ENCODE measurements around the gene DHCR7.

Gene DHCR7

DNA sequence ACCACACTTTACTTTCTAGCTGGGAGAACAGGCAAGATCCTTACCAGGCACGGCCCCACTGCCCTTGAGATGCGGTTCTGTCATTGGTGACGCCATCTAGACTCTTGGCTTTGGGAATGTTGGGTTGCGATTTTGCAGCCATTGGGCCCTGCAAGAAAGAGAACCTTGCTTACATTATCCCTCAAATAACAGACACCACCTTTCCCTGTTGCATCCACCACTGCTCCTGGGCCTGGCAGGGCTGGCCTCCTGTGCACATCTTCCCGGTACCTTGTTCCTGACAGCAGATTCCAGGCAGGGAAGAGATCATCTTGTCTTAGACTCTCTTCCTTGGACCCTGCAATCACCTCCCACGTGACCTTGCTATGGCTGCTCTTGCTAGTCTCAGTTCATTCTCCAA, 3.4 kb downstream of the DHCR7 start:
- H3K4me3 ChIP-seq (ENCODE audit: low read depth, low read length) = no peak overlapping the region
- TF ChIP-seq, protein P1, sequence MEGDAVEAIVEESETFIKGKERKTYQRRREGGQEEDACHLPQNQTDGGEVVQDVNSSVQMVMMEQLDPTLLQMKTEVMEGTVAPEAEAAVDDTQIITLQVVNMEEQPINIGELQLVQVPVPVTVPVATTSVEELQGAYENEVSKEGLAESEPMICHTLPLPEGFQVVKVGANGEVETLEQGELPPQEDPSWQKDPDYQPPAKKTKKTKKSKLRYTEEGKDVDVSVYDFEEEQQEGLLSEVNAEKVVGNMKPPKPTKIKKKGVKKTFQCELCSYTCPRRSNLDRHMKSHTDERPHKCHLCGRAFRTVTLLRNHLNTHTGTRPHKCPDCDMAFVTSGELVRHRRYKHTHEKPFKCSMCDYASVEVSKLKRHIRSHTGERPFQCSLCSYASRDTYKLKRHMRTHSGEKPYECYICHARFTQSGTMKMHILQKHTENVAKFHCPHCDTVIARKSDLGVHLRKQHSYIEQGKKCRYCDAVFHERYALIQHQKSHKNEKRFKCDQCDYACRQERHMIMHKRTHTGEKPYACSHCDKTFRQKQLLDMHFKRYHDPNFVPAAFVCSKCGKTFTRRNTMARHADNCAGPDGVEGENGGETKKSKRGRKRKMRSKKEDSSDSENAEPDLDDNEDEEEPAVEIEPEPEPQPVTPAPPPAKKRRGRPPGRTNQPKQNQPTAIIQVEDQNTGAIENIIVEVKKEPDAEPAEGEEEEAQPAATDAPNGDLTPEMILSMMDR (conservative IDR thresholded peaks at IDR 0.05; ENCODE audit: low read depth, low read length) = no peak
- DNase-seq (ENCODE audit: low read depth) = no peak

DNA sequence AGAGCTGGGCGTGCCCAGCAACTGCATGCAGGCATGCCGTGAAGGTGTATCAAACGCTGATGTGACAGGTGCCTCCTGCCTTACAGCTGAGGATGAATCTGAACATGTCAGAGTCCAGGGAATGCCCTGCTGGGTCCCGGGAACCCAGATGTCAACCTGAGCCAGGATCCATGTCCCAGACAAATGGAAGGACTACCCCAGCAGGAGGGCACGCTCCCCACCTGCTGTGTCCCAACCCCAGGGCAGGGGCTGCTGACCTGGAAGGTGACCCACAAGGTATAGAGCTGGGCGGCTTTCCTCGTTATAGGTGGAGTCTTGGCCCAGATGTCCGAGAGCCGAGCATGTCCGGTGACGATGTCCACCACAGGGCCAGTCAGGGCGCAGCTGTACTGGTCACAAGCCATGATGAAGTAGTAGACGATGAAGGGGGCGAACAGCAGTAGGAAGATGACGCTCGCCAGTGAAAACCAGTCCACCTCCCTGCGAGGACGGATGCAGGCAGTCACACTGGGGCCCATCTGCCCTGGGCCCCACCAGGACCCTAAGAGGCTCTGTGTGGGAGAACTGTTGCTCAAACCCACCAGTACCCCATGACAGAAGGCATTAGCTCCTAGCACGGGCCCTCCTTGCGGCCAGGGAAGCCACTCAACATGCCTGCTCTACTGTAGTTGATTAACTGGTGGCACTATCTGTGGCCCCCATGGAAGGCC, 4.3 kb downstream of the DHCR7 start:
- no peak overlapping the region for H3K4me3 ChIP-seq (ENCODE audit: low read depth, low read length)
- TF ChIP-seq, protein P1 (conservative IDR thresholded peaks at IDR 0.05; ENCODE audit: low read depth, low read length) = no peak
- no peak for DNase-seq (ENCODE audit: low read depth)

DNA sequence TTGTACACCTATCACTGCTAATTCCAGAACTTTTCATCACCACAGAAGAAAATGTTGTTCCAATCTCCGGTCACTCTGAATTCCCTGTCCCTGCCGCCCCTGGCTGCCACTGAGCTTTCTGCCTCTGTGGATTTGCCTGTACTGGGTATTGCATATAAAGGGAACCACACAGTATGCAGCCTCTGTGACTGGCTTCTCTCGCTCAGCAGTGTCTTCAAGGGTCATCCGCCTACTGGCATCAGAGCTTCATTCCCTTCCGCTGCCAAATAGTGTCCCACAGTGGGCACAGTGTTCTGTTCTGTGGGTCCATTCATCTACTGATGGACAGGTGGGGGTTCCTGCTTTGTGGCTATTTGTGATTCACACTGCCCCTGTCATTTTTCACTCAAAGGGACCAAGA, 5.3 kb downstream of the DHCR7 start:
- no peak overlapping the region for H3K4me3 ChIP-seq (ENCODE audit: low read depth, low read length)
- TF ChIP-seq, protein P1 (conservative IDR thresholded peaks at IDR 0.05; ENCODE audit: low read depth, low read length) = no peak
- no peak for DNase-seq (ENCODE audit: low read depth)

DNA sequence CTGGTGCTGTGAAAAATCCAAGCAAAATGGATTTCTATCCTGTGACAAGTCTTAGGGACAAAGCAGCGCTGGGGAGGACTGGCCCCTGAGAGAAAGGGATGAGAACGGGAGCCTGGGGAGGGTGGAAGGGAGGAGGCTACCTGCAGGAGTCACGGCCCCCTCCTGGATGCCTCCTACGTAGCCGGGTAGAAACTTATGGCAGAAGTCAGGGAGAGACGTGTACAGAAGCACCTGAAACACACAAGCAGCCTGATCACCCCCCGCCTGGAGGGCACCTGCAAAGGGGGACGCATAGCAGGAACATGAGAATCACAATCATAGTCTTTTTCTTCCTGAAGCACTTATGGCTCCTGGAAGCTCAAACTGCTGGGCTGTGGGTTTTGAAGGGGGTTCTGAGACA, 6.1 kb downstream of the DHCR7 start:
- no peak overlapping the region for H3K4me3 ChIP-seq (ENCODE audit: low read depth, low read length)
- TF ChIP-seq, protein P1 (conservative IDR thresholded peaks at IDR 0.05; ENCODE audit: low read depth, low read length) = no peak
- no peak for DNase-seq (ENCODE audit: low read depth)

DNA sequence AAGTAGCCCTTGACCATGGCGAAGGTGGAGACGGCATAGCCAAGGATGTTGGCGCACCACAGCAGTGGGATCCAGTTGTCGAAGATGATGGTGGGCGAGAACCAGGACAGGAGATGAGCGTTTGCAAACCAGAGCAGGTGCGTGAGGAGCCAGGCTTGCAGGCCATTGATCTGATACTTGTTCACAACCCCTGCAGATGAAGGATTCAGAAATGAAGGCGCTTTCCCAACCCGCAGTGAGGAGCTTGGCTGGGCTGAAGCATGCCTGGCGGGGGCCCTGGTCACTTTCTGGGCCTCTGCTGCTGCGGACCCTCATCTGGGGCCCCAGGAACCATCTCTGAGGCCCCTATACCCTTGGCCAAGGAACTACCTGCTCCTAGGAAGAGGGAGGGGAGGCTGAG, 6.9 kb downstream of the DHCR7 start:
- TF ChIP-seq, protein P1 (conservative IDR thresholded peaks at IDR 0.05; ENCODE audit: low read depth, low read length) = no peak
- no peak overlapping the region for H3K4me3 ChIP-seq (ENCODE audit: low read depth, low read length)
- no peak for DNase-seq (ENCODE audit: low read depth)

DNA sequence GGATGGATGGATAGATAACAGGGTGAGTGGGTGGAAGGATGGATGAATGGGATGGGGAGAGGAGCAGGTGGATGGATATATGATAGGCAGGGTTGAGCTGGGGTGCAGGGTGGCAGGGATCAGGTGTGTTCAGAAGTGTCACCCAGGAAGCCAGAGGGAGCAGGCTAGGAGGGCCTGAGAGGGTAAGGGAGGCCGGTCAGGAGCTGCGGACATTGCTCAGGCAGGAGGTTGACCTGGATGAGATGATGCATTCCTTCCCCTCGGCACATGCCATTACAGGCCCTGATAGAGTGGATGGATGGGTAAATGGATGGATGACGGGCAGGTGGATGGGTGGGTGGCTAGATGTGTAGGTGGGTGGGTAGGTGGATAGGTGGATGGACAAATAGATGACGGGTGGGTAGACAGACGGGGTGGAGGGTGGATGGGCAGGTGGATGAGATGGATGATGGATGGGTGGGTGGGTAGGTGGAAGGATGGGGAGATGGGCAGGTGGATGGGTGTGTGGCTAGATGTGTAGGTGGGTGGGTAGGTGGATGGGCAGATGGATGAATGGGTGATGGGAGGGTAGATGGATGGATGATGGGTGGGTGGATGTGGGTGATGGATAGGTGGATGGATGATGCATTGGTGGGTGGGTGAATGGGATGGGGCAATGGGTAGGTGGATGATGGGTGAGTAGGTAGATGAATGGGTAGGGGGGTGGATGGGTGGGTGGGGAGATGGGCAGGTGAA, 8.0 kb downstream of the DHCR7 start:
- TF ChIP-seq, protein P1 (conservative IDR thresholded peaks at IDR 0.05; ENCODE audit: low read depth, low read length) = no peak
- no peak overlapping the region for H3K4me3 ChIP-seq (ENCODE audit: low read depth, low read length)
- no peak for DNase-seq (ENCODE audit: low read depth)

DNA sequence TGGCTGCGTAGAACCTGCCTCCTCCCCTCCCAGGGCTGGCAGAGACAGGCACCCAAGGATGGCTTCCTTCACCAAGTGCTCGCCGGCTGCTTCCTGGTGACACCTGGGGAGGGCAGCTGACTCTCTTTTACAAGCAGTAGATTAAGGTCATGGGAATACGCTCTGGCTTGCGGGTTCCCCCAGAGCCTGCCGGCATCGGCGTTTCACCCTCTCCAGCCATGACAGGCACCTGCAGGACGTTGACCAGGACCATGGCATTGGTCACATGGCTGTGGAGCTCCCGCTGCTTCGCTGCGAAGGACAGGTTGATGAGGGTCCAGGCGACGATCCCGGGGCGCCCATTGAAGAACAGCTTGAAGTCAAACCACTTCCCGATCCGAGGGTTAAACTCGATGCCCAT, 9.5 kb downstream of the DHCR7 start:
- TF ChIP-seq, protein P1 (conservative IDR thresholded peaks at IDR 0.05; ENCODE audit: low read depth, low read length) = no peak
- no peak overlapping the region for H3K4me3 ChIP-seq (ENCODE audit: low read depth, low read length)
- DNase-seq (ENCODE audit: low read depth) = no peak

All from choroid plexus epithelial cell (primary cell).